Right lung (tissue), 10 donors: ENCODE measurements around the gene OR6V1. TPM values are rescaled to one million over a fixed set of nuclear protein-coding genes. Genes with fewer than 3 reads are reported as not detected.

Experiments used
- DNase-seq, 2 donors: peaks; one replicate each; pipeline ENCODE4 v3.0.0-alpha.2; 2013
- long read RNA-seq, 8 donors: transcript quantifications; one replicate each; lab custom pipeline, GENCODE V29; 2026
- polyA plus RNA-seq, 5 donors: library from polyadenylated mRNA; unstranded; fragments of 120-200 nt; gene quantifications; one replicate each; pipeline versions ENCODE4 v1.2.1 to v1.2.3, GENCODE V29; 2013; ENCODE audit warnings: inconsistent platforms in 1 of 5, low replicate concordance in 1 of 5; ENCODE audit not compliant: insufficient read length in 5 of 5, insufficient read depth in 1 of 5

The OR6V1 gene
- not detected for polyA plus RNA-seq
- long read RNA-seq, donor 1: 0 reads
- long read RNA-seq, donor 2: 0 reads
- long read RNA-seq, donor 3: 0 reads
- long read RNA-seq, donor 4: 0 reads
- long read RNA-seq, donor 5: 0 reads
- long read RNA-seq, donor 6: 0 reads
- long read RNA-seq, donor 7: 0 reads
- long read RNA-seq, donor 8: 0 reads

- no peak for DNase-seq
Measured at GRCh38 chr7:143052041-143052440, at the start of gene OR6V1. Gene OR6V1 (plus strand): TSS chr7:143052341. CDS start chr7:143052341, 0 bp downstream.

- no peak for DNase-seq
Measured at GRCh38 chr7:143002898-143003297, 49.2 kb upstream of the OR6V1 start.

- DNase-seq: peak in 1 of 2 donors; percentile 43
Measured at GRCh38 chr7:143003393-143004051, 48.6 kb upstream of the OR6V1 start.

GRCh38 chr7:143005632-143006260, 46.4 kb upstream of the OR6V1 start:
- DNase-seq: no peak

GRCh38 chr7:143008007-143008901, 43.9 kb upstream of the OR6V1 start:
- DNase-seq: peak; percentile 46 to 64

- no peak for DNase-seq
Measured at GRCh38 chr7:143012001-143012400, 40.1 kb upstream of the OR6V1 start.

GRCh38 chr7:143012409-143012808, 39.7 kb upstream of the OR6V1 start:
- DNase-seq: no peak

- DNase-seq: no peak
Measured at GRCh38 chr7:143013473-143013872, 38.7 kb upstream of the OR6V1 start.

GRCh38 chr7:143013893-143014292, 38.2 kb upstream of the OR6V1 start:
- DNase-seq: peak in 1 of 2 donors; percentile 33

GRCh38 chr7:143015084-143015483, 37.1 kb upstream of the OR6V1 start:
- no peak for DNase-seq

GRCh38 chr7:143015926-143016490, 36.1 kb upstream of the OR6V1 start:
- DNase-seq: no peak

GRCh38 chr7:143016996-143017395, 35.1 kb upstream of the OR6V1 start:
- DNase-seq: no peak

- DNase-seq: no peak
Measured at GRCh38 chr7:143018931-143019330, 33.2 kb upstream of the OR6V1 start.

GRCh38 chr7:143023047-143023446, 29.1 kb upstream of the OR6V1 start:
- no peak for DNase-seq

- DNase-seq: no peak
Measured at GRCh38 chr7:143025371-143025770, 26.8 kb upstream of the OR6V1 start.

- no peak for DNase-seq
Measured at GRCh38 chr7:143027032-143027431, 25.1 kb upstream of the OR6V1 start, which contains the start of gene OR9A2. Gene OR9A2 (minus strand): TSS chr7:143027132. CDS start chr7:143027132, 0 bp downstream.

- no peak for DNase-seq
Measured at GRCh38 chr7:143027683-143028082, 24.5 kb upstream of the OR6V1 start.

GRCh38 chr7:143038635-143039034, 13.5 kb upstream of the OR6V1 start:
- no peak for DNase-seq

GRCh38 chr7:143040209-143040715, 11.9 kb upstream of the OR6V1 start:
- DNase-seq: no peak

- DNase-seq: no peak
Measured at GRCh38 chr7:143041346-143041745, 10.8 kb upstream of the OR6V1 start.

GRCh38 chr7:143042159-143042789, 9.9 kb upstream of the OR6V1 start:
- DNase-seq: no peak
